ENCODE results near the gene ESRRA.

DNA sequence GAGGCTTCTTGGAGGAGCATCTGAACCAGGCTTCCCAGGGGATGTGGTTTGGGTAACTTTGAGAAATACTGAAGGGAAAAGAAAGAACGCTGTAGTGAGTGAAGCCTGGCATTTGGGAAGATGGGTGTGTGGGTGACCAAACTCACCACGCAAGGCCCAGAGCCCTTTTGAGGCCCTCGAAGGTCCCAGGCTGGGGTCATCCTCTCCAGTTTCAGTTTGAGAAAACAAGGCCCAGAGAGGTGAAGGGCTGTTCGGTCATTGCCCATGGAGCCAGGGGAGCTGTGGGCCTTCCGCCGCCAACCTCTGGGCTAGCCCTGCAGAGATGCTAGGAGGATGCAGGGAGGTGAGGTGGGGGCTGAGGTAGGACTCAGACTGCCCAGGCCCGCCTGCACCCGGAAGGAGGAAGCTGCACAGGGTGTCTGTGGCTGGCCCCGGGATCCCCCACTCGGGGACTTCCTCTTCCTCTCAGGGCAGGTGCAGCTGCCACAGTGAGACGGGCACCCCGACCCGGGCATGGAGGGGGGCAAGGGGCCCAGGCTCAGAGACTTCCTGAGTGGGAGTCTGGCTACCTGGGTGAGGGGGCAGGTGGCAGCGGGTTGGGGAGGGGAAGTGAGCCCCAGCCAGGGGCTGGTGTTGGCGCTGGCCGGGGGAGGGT is 34.6 kb downstream of the ESRRA start, which contains the start of gene CCDC88B:
- TF ChIP-seq, protein P1, sequence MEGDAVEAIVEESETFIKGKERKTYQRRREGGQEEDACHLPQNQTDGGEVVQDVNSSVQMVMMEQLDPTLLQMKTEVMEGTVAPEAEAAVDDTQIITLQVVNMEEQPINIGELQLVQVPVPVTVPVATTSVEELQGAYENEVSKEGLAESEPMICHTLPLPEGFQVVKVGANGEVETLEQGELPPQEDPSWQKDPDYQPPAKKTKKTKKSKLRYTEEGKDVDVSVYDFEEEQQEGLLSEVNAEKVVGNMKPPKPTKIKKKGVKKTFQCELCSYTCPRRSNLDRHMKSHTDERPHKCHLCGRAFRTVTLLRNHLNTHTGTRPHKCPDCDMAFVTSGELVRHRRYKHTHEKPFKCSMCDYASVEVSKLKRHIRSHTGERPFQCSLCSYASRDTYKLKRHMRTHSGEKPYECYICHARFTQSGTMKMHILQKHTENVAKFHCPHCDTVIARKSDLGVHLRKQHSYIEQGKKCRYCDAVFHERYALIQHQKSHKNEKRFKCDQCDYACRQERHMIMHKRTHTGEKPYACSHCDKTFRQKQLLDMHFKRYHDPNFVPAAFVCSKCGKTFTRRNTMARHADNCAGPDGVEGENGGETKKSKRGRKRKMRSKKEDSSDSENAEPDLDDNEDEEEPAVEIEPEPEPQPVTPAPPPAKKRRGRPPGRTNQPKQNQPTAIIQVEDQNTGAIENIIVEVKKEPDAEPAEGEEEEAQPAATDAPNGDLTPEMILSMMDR (conservative IDR thresholded peaks at IDR 0.05; ENCODE audit: low read depth, low read length), result no peak
- TF ChIP-seq POLR2A (IDR thresholded peaks at IDR 0.05; ENCODE audit: low read depth, low read length), result no peak
- no peak for TF ChIP-seq BHLHE40 (IDR thresholded peaks at IDR 0.05; ENCODE audit: low read depth, low read length)
- no peak for TF ChIP-seq RAD21 (IDR thresholded peaks at IDR 0.05; ENCODE audit: low read length)
- TF ChIP-seq MAFK (IDR thresholded peaks at IDR 0.05; ENCODE audit: low read depth, low read length), result no peak
- TF ChIP-seq CEBPB (IDR thresholded peaks at IDR 0.05; ENCODE audit: low read depth, low read length), result no peak

Measured in IMR-90 (cell line).